Type B pancreatic cell (in vitro differentiated cells): ENCODE measurements around the gene SSNA1. TPM values are rescaled to one million over a fixed set of nuclear protein-coding genes. Genes with fewer than 3 reads are reported as not detected.

Experiments used
- DNase-seq: peaks from one replicate; pipeline ENCODE4 v3.0.0; 2021; ENCODE audit warnings: mixed read lengths; ENCODE audit not compliant: unreplicated experiment; ENCODE audit errors: extremely low spot score
- H3K27ac Mint-ChIP-seq: 2 replicates; pipeline ENCODE4 v1.8.0; 2021; ENCODE audit warnings: mild to moderate bottlenecking, mixed read lengths
- H3K27me3 Mint-ChIP-seq: 2 replicates; pipeline ENCODE4 v1.8.0; 2021; ENCODE audit warnings: mixed read lengths
- H3K36me3 Mint-ChIP-seq: 2 replicates; pipeline ENCODE4 v1.8.0; 2021; ENCODE audit warnings: mixed read lengths
- H3K4me1 Mint-ChIP-seq: one replicate; pipeline ENCODE4 v1.8.0; 2021; ENCODE audit warnings: mixed read lengths; ENCODE audit not compliant: unreplicated experiment
- H3K4me3 Mint-ChIP-seq: 2 replicates; pipeline ENCODE4 v1.8.0; 2021; ENCODE audit warnings: mild to moderate bottlenecking, mixed read lengths
- H3K9me3 Mint-ChIP-seq: 2 replicates; pipeline ENCODE4 v1.8.0; 2021; ENCODE audit warnings: mixed read lengths
- CTCF ChIP-seq: fragments of 200-600 bp; sonication (generic); conservative IDR thresholded peaks from 2 replicates; pipeline ENCODE4 v1.5.0; 2021; ENCODE audit warnings: antibody characterized with exemption, mild to moderate bottlenecking
- total RNA-seq: library from RNA; stranded (reverse); gene quantifications from 2 replicates; pipeline ENCODE4 v1.2.1, GENCODE V29; 2021; ENCODE audit warnings: low replicate concordance

Gene SSNA1
- total RNA-seq, 1 donor from 2014 or later, result 64.9 TPM

GRCh38 chr9:137141050-137141810 lies 47.2 kb upstream of the SSNA1 start:
- DNase-seq, result no peak
- no peak overlapping the region for H3K27ac Mint-ChIP-seq
- no peaks in the 10 kb centered on the region for H3K4me1 Mint-ChIP-seq
- H3K4me3 Mint-ChIP-seq, result no peak overlapping the region
- H3K27me3 Mint-ChIP-seq, result peaks cover 70% of the 10 kb centered on the region
- no peak for TF ChIP-seq CTCF
- H3K9me3 Mint-ChIP-seq, result no peaks in the 10 kb centered on the region
- H3K36me3 Mint-ChIP-seq, result no peaks in the 10 kb centered on the region

- DNase-seq, result no peak
- no peaks in the 10 kb centered on the region for H3K9me3 Mint-ChIP-seq
- no peak for TF ChIP-seq CTCF
- peaks cover 63% of the 10 kb centered on the region for H3K27me3 Mint-ChIP-seq
- H3K36me3 Mint-ChIP-seq, result no peaks in the 10 kb centered on the region
- no peak overlapping the region for H3K27ac Mint-ChIP-seq
- no peaks in the 10 kb centered on the region for H3K4me1 Mint-ChIP-seq
- no peak overlapping the region for H3K4me3 Mint-ChIP-seq
Observed at GRCh38 chr9:137141976-137142936, 46.2 kb upstream of the SSNA1 start.

GRCh38 chr9:137143459-137143858 lies 45.0 kb upstream of the SSNA1 start:
- no peak for TF ChIP-seq CTCF
- H3K4me1 Mint-ChIP-seq, result no peaks in the 10 kb centered on the region
- no peaks in the 10 kb centered on the region for H3K9me3 Mint-ChIP-seq
- H3K4me3 Mint-ChIP-seq, result no peak overlapping the region
- DNase-seq, result no peak
- H3K27ac Mint-ChIP-seq, result no peak overlapping the region
- peaks cover 57% of the 10 kb centered on the region for H3K27me3 Mint-ChIP-seq
- H3K36me3 Mint-ChIP-seq, result no peaks in the 10 kb centered on the region

- DNase-seq, result no peak
- no peaks in the 10 kb centered on the region for H3K4me1 Mint-ChIP-seq
- H3K4me3 Mint-ChIP-seq, result no peak overlapping the region
- peaks cover 39% of the 10 kb centered on the region for H3K27me3 Mint-ChIP-seq
- TF ChIP-seq CTCF, result no peak
- H3K27ac Mint-ChIP-seq, result no peak overlapping the region
- no peaks in the 10 kb centered on the region for H3K9me3 Mint-ChIP-seq
- no peaks in the 10 kb centered on the region for H3K36me3 Mint-ChIP-seq
Observed at GRCh38 chr9:137145731-137146526, 42.5 kb upstream of the SSNA1 start.

- Mint-ChIP-seq H3K27ac (no peak overlapping the region), H3K36me3 (no peaks in the 10 kb centered on the region), H3K4me3 (no peak overlapping the region), H3K9me3 (no peaks in the 10 kb centered on the region), H3K27me3 (peaks cover 35% of the 10 kb centered on the region), H3K4me1 (no peaks in the 10 kb centered on the region)
- TF ChIP-seq CTCF, result no peak
- DNase-seq, result no peak
Observed at GRCh38 chr9:137146527-137146918, 42.0 kb upstream of the SSNA1 start.
